Progenitor cell of endocrine pancreas (in vitro differentiated cells): ENCODE measurements around the gene CST5. TPM values are rescaled to one million over a fixed set of nuclear protein-coding genes. Genes with fewer than 3 reads are reported as not detected.
"Not testable (repeated sequence)": the region's sequence is repeated elsewhere in the genome, so short reads cannot be mapped to it uniquely, and the experiment has no call there.

Experiments
- DNase-seq: peaks from one replicate; pipeline ENCODE4 v3.0.0; 2021; ENCODE audit warnings: low spot score; ENCODE audit not compliant: unreplicated experiment
- H3K27ac Mint-ChIP-seq: 2 replicates; pipeline ENCODE4 v1.8.0; 2021; ENCODE audit warnings: mild to moderate bottlenecking, moderate library complexity, mixed read lengths
- H3K27me3 Mint-ChIP-seq: 2 replicates; pipeline ENCODE4 v1.8.0; 2021; ENCODE audit warnings: mixed read lengths
- H3K36me3 Mint-ChIP-seq: 2 replicates; pipeline ENCODE4 v1.8.0; 2022; ENCODE audit warnings: mixed read lengths; ENCODE audit not compliant: insufficient read depth
- H3K4me1 Mint-ChIP-seq: 2 replicates; pipeline ENCODE4 v1.8.0; 2021; ENCODE audit warnings: low read depth, mixed read lengths
- H3K4me3 Mint-ChIP-seq: 2 replicates; pipeline ENCODE4 v1.8.0; 2021; ENCODE audit warnings: low read depth, mild to moderate bottlenecking, moderate library complexity, mixed read lengths
- H3K9me3 Mint-ChIP-seq: 2 replicates; pipeline ENCODE4 v1.8.0; 2021; ENCODE audit warnings: low read depth, mixed read lengths
- total RNA-seq: library from RNA; stranded (reverse); gene quantifications from 2 replicates; pipeline ENCODE4 v1.2.1, GENCODE V29; 2021
- TF ChIP-seq, protein P1 (sequence below): fragments of 200-600 bp; sonication (generic); IDR thresholded peaks from one replicate; pipeline ENCODE4 v1.5.0; 2021; ENCODE audit warnings: antibody characterized with exemption, mild to moderate bottlenecking; ENCODE audit not compliant: unreplicated experiment

The CST5 gene
- total RNA-seq, 1 donor from 2014 or later: not detected

DNA sequence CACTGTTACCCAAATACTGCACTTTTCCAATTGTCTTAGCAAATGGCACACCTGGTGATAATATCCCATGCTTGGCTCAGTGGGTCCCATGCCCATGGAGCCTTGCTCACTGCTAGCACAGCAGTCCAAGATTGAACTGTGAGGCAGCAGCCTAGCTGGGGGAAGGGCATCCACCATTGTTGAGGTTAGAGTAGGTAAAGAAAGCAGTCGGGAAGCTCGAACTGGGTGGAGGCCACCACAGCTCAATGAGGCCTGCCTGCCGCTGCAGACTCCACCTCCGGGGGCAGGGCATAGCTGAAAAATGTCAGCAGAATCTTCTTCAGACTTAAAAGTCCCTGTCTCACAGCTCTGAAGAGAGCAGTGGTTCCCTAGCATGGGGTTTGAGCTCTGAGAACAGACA, 43.8 kb downstream of the CST5 start:
- DNase-seq: no peak
- Mint-ChIP-seq H3K36me3 (no peaks in the 10 kb centered on the region), H3K4me1 (peaks cover 4% of the 10 kb centered on the region), H3K9me3 (peaks cover 9% of the 10 kb centered on the region), H3K27ac (no peak overlapping the region), H3K27me3 (no peaks in the 10 kb centered on the region), H3K4me3 (no peak overlapping the region)
- TF ChIP-seq, protein P1, sequence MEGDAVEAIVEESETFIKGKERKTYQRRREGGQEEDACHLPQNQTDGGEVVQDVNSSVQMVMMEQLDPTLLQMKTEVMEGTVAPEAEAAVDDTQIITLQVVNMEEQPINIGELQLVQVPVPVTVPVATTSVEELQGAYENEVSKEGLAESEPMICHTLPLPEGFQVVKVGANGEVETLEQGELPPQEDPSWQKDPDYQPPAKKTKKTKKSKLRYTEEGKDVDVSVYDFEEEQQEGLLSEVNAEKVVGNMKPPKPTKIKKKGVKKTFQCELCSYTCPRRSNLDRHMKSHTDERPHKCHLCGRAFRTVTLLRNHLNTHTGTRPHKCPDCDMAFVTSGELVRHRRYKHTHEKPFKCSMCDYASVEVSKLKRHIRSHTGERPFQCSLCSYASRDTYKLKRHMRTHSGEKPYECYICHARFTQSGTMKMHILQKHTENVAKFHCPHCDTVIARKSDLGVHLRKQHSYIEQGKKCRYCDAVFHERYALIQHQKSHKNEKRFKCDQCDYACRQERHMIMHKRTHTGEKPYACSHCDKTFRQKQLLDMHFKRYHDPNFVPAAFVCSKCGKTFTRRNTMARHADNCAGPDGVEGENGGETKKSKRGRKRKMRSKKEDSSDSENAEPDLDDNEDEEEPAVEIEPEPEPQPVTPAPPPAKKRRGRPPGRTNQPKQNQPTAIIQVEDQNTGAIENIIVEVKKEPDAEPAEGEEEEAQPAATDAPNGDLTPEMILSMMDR: no peak

- no peak for DNase-seq
These were observed 46.6 kb downstream of the CST5 start for GRCh38 chr20:23832775-23833513.

GRCh38 chr20:23831961-23832360, 47.6 kb downstream of the CST5 start:
- not testable (repeated sequence) for H3K4me1 Mint-ChIP-seq, H3K27ac Mint-ChIP-seq

More at GRCh38 chr20:23832775-23833513, 46.6 kb downstream of the CST5 start:
- Mint-ChIP-seq H3K27ac (no peak overlapping the region), H3K4me1 (peaks cover 4% of the 10 kb centered on the region), H3K4me3 (no peak overlapping the region), H3K36me3 (no peaks in the 10 kb centered on the region), H3K9me3 (no peaks in the 10 kb centered on the region), H3K27me3 (peaks cover 6% of the 10 kb centered on the region)
- TF ChIP-seq, protein P1: no peak

DNA sequence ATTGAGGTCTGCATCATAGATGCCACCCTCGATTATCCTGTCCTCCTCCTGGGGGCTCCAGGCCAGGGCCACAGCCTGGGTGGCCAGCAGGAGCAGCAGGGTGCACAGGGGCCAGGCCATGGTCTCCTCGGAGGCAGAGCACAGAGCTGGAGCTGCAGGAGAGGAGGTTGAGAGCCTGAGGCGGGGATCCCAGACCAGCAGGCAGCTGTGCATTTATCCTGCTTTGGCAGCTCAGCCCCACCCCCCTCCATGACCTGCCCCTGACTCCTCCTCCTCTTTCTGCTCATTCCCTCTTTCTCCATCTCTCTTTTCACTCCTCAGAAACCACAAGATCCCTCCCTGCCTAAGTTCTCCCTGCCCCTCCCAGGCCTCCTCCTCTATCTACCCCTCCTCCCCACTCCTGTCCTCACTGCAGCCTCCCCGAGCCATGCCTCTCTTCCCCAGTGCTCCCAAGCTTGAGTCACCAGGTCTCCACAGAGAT, 53.0 kb downstream of the CST5 start, which contains the start of gene CST2:
Gene CST2 (minus strand): TSS at position 189 of the 481 bp plus-strand sequence. CDS start 69 bp downstream, at position 120.
- DNase-seq: no peak
- no peak within 1 kb of the TSS for H3K27ac Mint-ChIP-seq

More at GRCh38 chr20:23831961-23832360, 47.6 kb downstream of the CST5 start:
- not testable (repeated sequence) for H3K4me3 Mint-ChIP-seq, DNase-seq, H3K9me3 Mint-ChIP-seq, H3K27me3 Mint-ChIP-seq, H3K36me3 Mint-ChIP-seq

More for the DNA sequence above, 53.0 kb downstream of the CST5 start, which contains the start of gene CST2:
- Mint-ChIP-seq H3K9me3 (no peaks in the 10 kb centered on the region), H3K36me3 (no peaks in the 10 kb centered on the region), H3K27me3 (peaks cover 9% of the 10 kb centered on the region), H3K4me3 (no peak within 1 kb of the TSS), H3K4me1 (peaks cover 1% of the 10 kb centered on the region)
- TF ChIP-seq, protein P1: no peak

Other genes with a start within 250 kb of the CST5 start
- 247 and 257 TPM in 2 replicates for gene CST3, start 241.8 kb downstream of the CST5 start, total RNA-seq
- gene CST4, start 190.7 kb downstream of the CST5 start, total RNA-seq: not detected in 2 replicates
- gene CST1, start 128.8 kb downstream of the CST5 start, total RNA-seq: 1.5 and 1.6 TPM in 2 replicates
- not detected in 2 replicates for gene CST2, start 53.0 kb downstream of the CST5 start, total RNA-seq
- gene GGTLC1, start 109.0 kb upstream of the CST5 start, total RNA-seq: not detected in 2 replicates